ENCODE results near the gene TMEM145. TPM values are rescaled to one million over a fixed set of nuclear protein-coding genes. Genes with fewer than 3 reads are reported as not detected.

TMEM145 gene
- total and polyA plus RNA-seq, 10 of the 15 experiments (the other 5 are each of a cell fraction or from before 2014, with no cell fraction given): 0.04 to 0.97 (median 0.16) TPM; not detected in 4

- 92% methylated on average over 9 of the region's 10 CpGs for WGBS (ENCODE audit: insufficient coverage, insufficient replicate concordance, low lambda C conversion rate, missing lambda C conversion rate)
- TF ChIP-seq DPF2 (IDR thresholded peaks at IDR 0.05) (no peak), MEF2B (IDR thresholded peaks at IDR 0.05; ENCODE audit: partially characterized antibody, poor library complexity, severe bottlenecking) (no peak), POLR2A (IDR thresholded peaks at IDR 0.05; ENCODE audit: low read depth, low read length) (no peak), CHD4 (IDR thresholded peaks at IDR 0.05) (no peak), CBX3 (IDR thresholded peaks at IDR 0.05; ENCODE audit: borderline replicate concordance, low read depth) (no peak), WRNIP1 (IDR thresholded peaks at IDR 0.05; ENCODE audit: borderline replicate concordance, low read depth, low read length) (no peak), RAD51 (IDR thresholded peaks at IDR 0.05) (no peak), EZH2 (IDR thresholded peaks at IDR 0.05; ENCODE audit: borderline replicate concordance, control insufficient read depth, low read depth, low read length) (no peak), BRCA1 (IDR thresholded peaks at IDR 0.05; ENCODE audit: low read depth, low read length) (no peak), SIX5 (IDR thresholded peaks at IDR 0.05; ENCODE audit: low read depth, low read length, severe bottlenecking) (no peak)
- Histone ChIP-seq H3K4me3 (no peak overlapping the region), H3K36me3 (ENCODE audit: control insufficient read depth in 2 of 2, insufficient read depth in 2 of 2, low read length in 1 of 2) (peaks cover 19 to 31% of the 10 kb centered on the region in 2 experiments), H3K27me3 (replicated peaks in 1 of 2; ENCODE audit: control insufficient read depth in 2 of 2, insufficient read depth in 2 of 2, low read length in 1 of 2) (no peaks in the 10 kb centered on the region), H3K79me2 (ENCODE audit: control insufficient read depth, insufficient read depth, low read length) (peaks cover 21% of the 10 kb centered on the region), H3K27ac (ENCODE audit: control insufficient read depth, insufficient read depth) (no peak overlapping the region), H3K4me1 (ENCODE audit: control insufficient read depth, insufficient read depth, low read length) (peaks cover 22% of the 10 kb centered on the region), H4K20me1 (ENCODE audit: control insufficient read depth, insufficient read depth) (no peaks in the 10 kb centered on the region; the same call in 1 of the 2 replicates), H3K4me2 (ENCODE audit: control insufficient read depth, insufficient read depth) (no peak overlapping the region), H3K9me3 (replicated peaks; ENCODE audit: control insufficient read depth, insufficient read depth, low read length) (no peaks in the 10 kb centered on the region), H3K9ac (ENCODE audit: control insufficient read depth, insufficient read depth, low read length) (no peak overlapping the region), H2AFZ (ENCODE audit: control insufficient read depth, low read depth, low read length) (no peak overlapping the region)
- DNase-seq (ENCODE audit: low read depth, low spot score) (no peak), ATAC-seq (no peak), FAIRE-seq (no peak)
- ChIA-PET POLR2A (interaction anchor here (0.8 kb wide), 1 partner anchor 9 kb away, joined by 3 read pairs; no protein-coding TSS in a partner anchor), CTCF (interaction anchor here (1.7 kb wide), 1 partner anchor 103 kb away, joined by 4 read pairs; no protein-coding TSS in a partner anchor), SMC1A (ENCODE audit: uncharacterized antibody, unreplicated experiment) (no interaction called here), RAD21 (ENCODE audit: unreplicated experiment) (no interaction called here)
- intact Hi-C loops (cut with micrococcal nuclease; ENCODE audit: unreplicated experiment): no loop called here
- in situ Hi-C loops (cut with MboI): no loop called here
- BruUV-seq (replicated peaks): no TSS peak
Measured at GRCh38 chr19:42287827-42288107, 25.3 kb upstream of the TMEM145 start.

DNA sequence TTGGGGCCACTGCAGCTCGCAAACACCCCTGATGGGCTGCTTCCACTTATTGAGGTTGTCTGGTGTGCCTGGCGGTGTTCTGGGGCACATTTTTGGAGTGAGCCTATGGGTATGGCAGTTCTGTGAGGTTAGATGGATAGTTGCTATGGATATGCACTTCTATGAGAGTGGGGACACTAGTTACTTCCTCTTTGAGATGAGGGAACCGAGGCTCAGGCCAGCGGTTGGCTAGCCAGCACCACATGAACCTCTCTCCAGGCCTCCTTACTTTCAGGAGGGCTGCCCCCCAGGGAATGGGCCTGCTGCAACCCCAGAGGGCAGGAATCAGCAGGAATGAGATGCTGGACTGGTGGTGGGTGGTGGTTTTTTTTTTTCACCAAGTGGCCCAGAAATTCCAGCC lies 24.7 kb upstream of the TMEM145 start:
- H4K20me1 ChIP-seq (ENCODE audit: control insufficient read depth, insufficient read depth): no peaks in the 10 kb centered on the region; the same call in 1 of the 2 replicates
- in situ Hi-C loops (cut with MboI) (no loop called here), intact Hi-C loops (cut with micrococcal nuclease; ENCODE audit: unreplicated experiment) (no loop called here)
- H3K27me3 ChIP-seq (replicated peaks in 1 of 2; ENCODE audit: control insufficient read depth in 2 of 2, insufficient read depth in 2 of 2, low read length in 1 of 2): no peaks in the 10 kb centered on the region
- H3K4me3 ChIP-seq: no peak overlapping the region
- H3K36me3 ChIP-seq (ENCODE audit: control insufficient read depth in 2 of 2, insufficient read depth in 2 of 2, low read length in 1 of 2): peaks cover 22 to 31% of the 10 kb centered on the region in 2 experiments
- 85% methylated on average over 4 of the region's 4 CpGs for WGBS (ENCODE audit: insufficient coverage, insufficient replicate concordance, low lambda C conversion rate, missing lambda C conversion rate)
- H3K4me2 ChIP-seq (ENCODE audit: control insufficient read depth, insufficient read depth): no peak overlapping the region
- peaks cover 16% of the 10 kb centered on the region for H3K4me1 ChIP-seq (ENCODE audit: control insufficient read depth, insufficient read depth, low read length)
- H3K27ac ChIP-seq (ENCODE audit: control insufficient read depth, insufficient read depth): no peak overlapping the region
- peaks cover 19% of the 10 kb centered on the region for H3K79me2 ChIP-seq (ENCODE audit: control insufficient read depth, insufficient read depth, low read length)
- SMC1A ChIA-PET (ENCODE audit: uncharacterized antibody, unreplicated experiment): no interaction called here
- RAD21 ChIA-PET (ENCODE audit: unreplicated experiment): no interaction called here
- BruUV-seq (replicated peaks): no TSS peak
- FAIRE-seq: no peak
- no peak for ATAC-seq
- H2AFZ ChIP-seq (ENCODE audit: control insufficient read depth, low read depth, low read length): no peak overlapping the region
- POLR2A ChIA-PET: interaction anchor here (0.7 kb wide), 1 partner anchor 252 kb away, joined by 3 read pairs; no protein-coding TSS in a partner anchor
- no peak for DNase-seq (ENCODE audit: low read depth, low spot score)
- CTCF ChIA-PET: interaction anchor here (0.6 to 1.7 kb wide), 2 partner anchors 47 to 103 kb away, joined by 3 to 4 read pairs; no protein-coding TSS in a partner anchor
- no peaks in the 10 kb centered on the region for H3K9me3 ChIP-seq (replicated peaks; ENCODE audit: control insufficient read depth, insufficient read depth, low read length)
- no peak overlapping the region for H3K9ac ChIP-seq (ENCODE audit: control insufficient read depth, insufficient read depth, low read length)
- TF ChIP-seq RFX5 (IDR thresholded peaks at IDR 0.05; ENCODE audit: low read depth, low read length): no peak
- no peak for TF ChIP-seq POLR2AphosphoS5 (IDR thresholded peaks at IDR 0.05; ENCODE audit: low read length)
- no peak for TF ChIP-seq POU2F2 (IDR thresholded peaks at IDR 0.05; ENCODE audit: borderline replicate concordance, low read depth, low read length)
- TF ChIP-seq DPF2 (IDR thresholded peaks at IDR 0.05): no peak
- TF ChIP-seq, protein P1, sequence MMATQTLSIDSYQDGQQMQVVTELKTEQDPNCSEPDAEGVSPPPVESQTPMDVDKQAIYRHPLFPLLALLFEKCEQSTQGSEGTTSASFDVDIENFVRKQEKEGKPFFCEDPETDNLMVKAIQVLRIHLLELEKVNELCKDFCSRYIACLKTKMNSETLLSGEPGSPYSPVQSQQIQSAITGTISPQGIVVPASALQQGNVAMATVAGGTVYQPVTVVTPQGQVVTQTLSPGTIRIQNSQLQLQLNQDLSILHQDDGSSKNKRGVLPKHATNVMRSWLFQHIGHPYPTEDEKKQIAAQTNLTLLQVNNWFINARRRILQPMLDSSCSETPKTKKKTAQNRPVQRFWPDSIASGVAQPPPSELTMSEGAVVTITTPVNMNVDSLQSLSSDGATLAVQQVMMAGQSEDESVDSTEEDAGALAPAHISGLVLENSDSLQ (IDR thresholded peaks at IDR 0.05): no peak
- no peak for TF ChIP-seq CHD2 (IDR thresholded peaks at IDR 0.05; ENCODE audit: borderline replicate concordance, low read depth, low read length)
- no peak for TF ChIP-seq REST (IDR thresholded peaks at IDR 0.05; ENCODE audit: low read depth, low read length)

All from GM12878 (cell line).